ENCODE results near the gene LSM14B. TPM values are rescaled to one million over a fixed set of nuclear protein-coding genes. Genes with fewer than 3 reads are reported as not detected.

LSM14B gene
- total RNA-seq, 2 donors from 2014 or later = 26.1 to 26.8 TPM

DNA sequence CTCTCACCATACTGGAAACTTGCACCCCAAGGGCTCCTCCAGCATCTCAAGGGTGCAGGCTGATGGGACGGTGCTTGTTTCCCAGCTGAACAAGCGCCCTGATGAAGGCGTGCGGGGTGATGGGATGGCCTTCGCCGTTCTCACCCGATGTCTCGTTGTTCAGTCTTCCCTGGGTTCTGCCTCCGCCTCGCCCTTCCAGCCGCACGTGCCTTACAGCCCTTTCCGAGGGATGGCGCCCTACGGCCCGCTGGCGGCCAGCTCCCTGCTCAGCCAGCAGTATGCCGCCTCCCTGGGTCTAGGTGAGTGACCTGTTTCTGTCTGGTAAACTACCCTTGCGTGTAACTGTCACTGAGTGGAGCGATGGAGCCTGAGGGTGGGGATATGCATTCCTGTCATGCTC, 3.9 kb downstream of the LSM14B start:
- Histone ChIP-seq H3K36me3 (peaks cover 66% of the 10 kb centered on the region), H3K4me1 (peaks cover 0 to 17% of the 10 kb centered on the region in 2 donors), H3K4me3 (no peak overlapping the region), H3K27ac (no peak overlapping the region), H3K27me3 (no peaks in the 10 kb centered on the region), H3K9me3 (no peaks in the 10 kb centered on the region)
- TF ChIP-seq, protein P1, sequence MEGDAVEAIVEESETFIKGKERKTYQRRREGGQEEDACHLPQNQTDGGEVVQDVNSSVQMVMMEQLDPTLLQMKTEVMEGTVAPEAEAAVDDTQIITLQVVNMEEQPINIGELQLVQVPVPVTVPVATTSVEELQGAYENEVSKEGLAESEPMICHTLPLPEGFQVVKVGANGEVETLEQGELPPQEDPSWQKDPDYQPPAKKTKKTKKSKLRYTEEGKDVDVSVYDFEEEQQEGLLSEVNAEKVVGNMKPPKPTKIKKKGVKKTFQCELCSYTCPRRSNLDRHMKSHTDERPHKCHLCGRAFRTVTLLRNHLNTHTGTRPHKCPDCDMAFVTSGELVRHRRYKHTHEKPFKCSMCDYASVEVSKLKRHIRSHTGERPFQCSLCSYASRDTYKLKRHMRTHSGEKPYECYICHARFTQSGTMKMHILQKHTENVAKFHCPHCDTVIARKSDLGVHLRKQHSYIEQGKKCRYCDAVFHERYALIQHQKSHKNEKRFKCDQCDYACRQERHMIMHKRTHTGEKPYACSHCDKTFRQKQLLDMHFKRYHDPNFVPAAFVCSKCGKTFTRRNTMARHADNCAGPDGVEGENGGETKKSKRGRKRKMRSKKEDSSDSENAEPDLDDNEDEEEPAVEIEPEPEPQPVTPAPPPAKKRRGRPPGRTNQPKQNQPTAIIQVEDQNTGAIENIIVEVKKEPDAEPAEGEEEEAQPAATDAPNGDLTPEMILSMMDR (IDR thresholded peaks at IDR 0.05) = no peak
- DNase-seq (ENCODE audit: low spot score) = no peak

DNA sequence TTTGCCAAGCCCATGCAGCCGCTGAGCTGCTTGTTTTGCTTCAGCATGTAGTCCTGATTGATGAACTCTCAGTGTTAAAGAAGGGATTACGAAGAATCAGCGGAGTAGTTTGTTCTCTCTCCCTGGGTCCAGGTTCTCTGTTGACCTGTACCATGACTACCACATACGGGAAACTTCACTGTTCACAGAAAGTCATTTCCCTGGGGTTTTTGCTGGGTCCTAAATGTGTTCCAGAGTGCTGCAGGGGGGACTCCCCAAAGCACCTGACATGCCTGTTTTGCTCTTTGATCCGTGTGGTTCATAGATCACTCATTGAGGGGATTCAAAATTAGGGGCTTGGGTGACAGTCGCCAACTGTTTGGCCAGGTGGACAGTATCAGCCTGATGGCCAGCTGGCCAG, 5.5 kb downstream of the LSM14B start:
- H3K4me3 ChIP-seq = no peak overlapping the region
- TF ChIP-seq, protein P1 (IDR thresholded peaks at IDR 0.05) = no peak
- peaks cover 0 to 29% of the 10 kb centered on the region in 2 donors for H3K4me1 ChIP-seq

DNA sequence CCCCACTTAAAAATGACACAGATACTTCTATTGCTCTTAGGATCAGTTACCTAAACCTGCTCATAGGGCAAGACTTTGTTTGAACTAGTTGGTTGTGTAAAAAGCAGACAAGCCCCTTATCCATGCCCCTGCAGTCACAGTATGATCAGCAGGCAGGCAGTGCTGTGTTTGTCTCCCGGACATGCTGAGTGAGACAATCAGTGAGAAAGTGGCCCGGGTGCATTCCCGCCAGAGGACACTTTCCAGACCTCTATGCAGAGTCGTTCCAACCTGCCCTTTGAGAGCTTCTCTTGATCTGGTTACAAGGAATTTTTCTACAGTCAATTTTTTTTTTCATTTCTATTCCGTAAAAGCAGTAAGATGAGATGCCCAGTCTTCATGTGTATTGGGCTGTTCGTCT, 6.2 kb downstream of the LSM14B start:
- Histone ChIP-seq H3K36me3 (peaks cover 86% of the 10 kb centered on the region), H3K4me1 (peaks cover 0 to 29% of the 10 kb centered on the region in 2 donors), H3K27ac (no peak overlapping the region), H3K9me3 (no peaks in the 10 kb centered on the region), H3K4me3 (no peak overlapping the region), H3K27me3 (no peaks in the 10 kb centered on the region)
- TF ChIP-seq, protein P1 (IDR thresholded peaks at IDR 0.05) = no peak
- no peak for DNase-seq (ENCODE audit: low spot score)

More for the DNA sequence above, 5.5 kb downstream of the LSM14B start:
- Histone ChIP-seq H3K27ac (no peak overlapping the region), H3K27me3 (no peaks in the 10 kb centered on the region), H3K9me3 (no peaks in the 10 kb centered on the region), H3K36me3 (peaks cover 81% of the 10 kb centered on the region)
- DNase-seq (ENCODE audit: low spot score) = no peak

DNA sequence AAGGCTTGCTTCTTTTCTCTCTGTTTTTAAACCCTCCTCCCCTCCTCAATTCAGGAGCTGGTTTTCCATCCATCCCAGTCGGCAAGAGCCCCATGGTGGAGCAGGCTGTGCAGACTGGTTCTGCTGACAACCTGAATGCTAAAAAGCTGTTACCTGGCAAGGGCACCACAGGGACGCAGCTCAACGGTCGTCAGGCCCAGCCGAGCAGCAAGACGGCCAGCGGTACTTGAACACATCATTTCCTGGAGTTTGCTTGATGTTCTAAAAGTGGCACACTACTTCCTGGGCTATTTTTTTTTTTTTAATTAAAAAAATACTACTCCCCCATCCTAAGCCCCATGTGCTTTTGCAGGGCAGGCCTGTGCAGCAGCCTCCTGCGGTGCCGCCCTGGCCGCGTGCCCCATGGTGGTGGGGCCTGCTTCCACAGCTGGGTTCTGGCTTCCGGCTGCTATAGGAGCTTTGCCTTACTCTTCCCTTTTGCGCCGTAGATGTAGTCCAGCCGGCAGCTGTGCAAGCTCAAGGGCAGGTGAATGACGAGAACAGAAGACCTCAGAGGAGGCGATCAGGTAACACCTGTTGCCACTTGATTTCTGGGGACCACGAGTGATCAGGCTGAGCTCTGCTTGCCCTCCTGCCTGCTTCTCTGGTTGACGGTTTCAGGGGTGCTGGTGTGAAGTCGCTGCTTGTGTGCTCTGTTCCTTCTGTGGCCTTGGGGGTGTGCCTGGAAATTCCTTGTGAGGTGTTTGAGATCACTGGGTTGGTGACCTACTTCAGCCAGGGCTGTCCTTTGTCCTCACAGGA, 7.7 kb downstream of the LSM14B start:
- H3K36me3 ChIP-seq = peaks cover 96% of the 10 kb centered on the region
- H3K9me3 ChIP-seq = no peaks in the 10 kb centered on the region
- H3K4me3 ChIP-seq = no peak overlapping the region
- H3K27ac ChIP-seq = no peak overlapping the region
- no peak for DNase-seq (ENCODE audit: low spot score)
- H3K27me3 ChIP-seq = no peaks in the 10 kb centered on the region
- peaks cover 0 to 35% of the 10 kb centered on the region in 2 donors for H3K4me1 ChIP-seq
- TF ChIP-seq, protein P1 (IDR thresholded peaks at IDR 0.05) = no peak

DNA sequence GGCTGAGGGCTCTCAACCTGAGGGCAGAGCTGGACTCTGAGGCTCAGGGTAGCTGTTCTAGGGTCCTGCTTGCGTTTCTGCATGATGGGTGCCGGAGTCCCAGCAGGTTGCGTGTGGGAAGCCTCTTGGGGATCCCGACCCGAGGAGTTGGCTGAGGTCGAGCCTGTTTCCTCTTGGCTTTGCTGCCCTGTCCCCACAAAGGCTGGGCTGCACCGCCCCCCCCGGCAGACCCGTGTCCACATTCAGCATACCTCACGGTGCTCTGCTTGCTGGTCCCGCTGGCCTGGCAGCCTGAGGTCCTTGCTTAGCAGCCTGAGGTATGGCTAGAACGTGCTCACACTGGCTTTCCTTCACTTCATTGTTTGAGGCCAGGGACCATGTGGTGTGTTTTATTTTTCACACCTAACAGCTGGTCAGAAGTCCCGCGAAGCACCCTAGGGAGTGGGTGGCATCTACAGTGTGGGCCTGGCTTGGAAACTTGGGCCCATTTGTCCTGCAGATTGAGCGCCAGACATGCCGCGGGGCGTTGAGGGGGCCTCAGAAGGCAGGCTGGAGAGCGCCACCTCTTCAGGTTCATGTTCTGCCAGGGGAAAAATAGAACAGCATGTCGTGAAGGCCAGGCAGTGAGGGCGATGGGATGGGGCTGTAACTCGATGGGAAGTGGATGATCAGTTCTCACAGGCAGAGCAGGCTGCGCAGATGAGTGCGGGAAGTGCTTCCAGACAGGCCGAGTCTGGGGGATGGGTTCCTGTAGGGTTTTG, 9.5 kb downstream of the LSM14B start:
- Histone ChIP-seq H3K4me1 (peaks cover 0 to 38% of the 10 kb centered on the region in 2 donors), H3K4me3 (no peak overlapping the region), H3K27ac (peak overlapping the region; percentile 65), H3K36me3 (peaks cover 96% of the 10 kb centered on the region), H3K9me3 (no peaks in the 10 kb centered on the region), H3K27me3 (no peaks in the 10 kb centered on the region)
- no peak for DNase-seq (ENCODE audit: low spot score)
- TF ChIP-seq, protein P1 (IDR thresholded peaks at IDR 0.05) = no peak

All from right atrium auricular region (tissue), 2 donors.